ENCODE results near the gene DEFB123.

DEFB123 gene

DNA sequence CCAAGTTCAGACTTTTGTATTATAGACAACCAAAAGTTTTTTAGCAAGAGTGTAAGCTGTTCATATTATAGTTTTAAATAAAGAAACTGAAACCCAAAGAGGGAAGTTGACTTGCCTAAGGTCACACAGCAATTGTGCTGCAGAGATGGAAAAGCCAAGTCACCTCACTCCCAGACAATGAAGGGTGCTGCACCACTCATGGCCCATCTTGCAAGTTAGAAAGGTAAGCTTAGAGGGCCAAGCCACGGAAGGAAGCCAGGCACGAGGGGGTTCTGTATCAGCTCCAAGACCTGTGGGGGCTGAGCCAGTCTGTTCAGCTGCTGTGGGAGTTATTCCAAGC is 33.6 kb downstream of the DEFB123 start:
- DNase-seq (ENCODE audit: low read depth): no peak

DNA sequence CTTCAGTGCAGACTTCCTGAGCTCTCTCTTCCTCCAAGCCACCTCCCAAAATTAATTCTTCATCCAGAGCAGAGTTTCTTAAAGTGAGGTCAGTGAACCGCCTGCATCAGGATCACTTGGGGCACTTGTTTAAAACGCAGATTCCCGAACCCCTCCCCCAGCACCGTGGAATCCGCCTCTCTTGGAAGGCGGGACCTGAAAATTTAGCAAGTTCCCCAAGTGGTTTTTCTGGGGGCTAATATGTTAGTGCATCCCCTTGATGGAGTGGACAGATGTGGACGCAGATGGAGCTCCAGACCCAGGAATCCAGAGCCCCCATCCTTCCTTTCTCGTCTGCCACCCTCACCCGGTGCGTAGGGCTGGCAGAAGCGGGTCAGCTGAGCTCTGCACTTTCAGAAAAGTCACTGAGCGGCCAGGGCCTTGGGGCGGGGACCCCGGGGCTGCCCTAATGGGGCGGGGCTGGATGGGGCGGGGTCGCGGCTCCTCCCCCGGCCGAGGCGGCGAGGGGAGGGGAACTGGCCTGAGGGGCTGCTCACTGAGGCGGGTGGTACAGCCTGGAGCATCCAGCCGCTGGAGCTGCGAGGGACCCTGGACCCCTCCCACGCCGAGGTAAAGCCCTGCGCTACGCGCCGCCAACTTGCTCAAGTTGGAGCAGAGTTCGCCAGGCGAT is 34.5 kb downstream of the DEFB123 start, which contains the start of the genes DEFB124 and REM1:
Gene DEFB124 (minus strand): TSS at position 370 of the 670 bp plus-strand sequence. CDS start 2,114 bp downstream, outside the sequence.
Gene REM1 (plus strand): TSS at position 531 of the 670 bp plus-strand sequence. CDS start 1,158 bp downstream, outside the sequence.
- DNase-seq (ENCODE audit: low read depth): no peak

DNA sequence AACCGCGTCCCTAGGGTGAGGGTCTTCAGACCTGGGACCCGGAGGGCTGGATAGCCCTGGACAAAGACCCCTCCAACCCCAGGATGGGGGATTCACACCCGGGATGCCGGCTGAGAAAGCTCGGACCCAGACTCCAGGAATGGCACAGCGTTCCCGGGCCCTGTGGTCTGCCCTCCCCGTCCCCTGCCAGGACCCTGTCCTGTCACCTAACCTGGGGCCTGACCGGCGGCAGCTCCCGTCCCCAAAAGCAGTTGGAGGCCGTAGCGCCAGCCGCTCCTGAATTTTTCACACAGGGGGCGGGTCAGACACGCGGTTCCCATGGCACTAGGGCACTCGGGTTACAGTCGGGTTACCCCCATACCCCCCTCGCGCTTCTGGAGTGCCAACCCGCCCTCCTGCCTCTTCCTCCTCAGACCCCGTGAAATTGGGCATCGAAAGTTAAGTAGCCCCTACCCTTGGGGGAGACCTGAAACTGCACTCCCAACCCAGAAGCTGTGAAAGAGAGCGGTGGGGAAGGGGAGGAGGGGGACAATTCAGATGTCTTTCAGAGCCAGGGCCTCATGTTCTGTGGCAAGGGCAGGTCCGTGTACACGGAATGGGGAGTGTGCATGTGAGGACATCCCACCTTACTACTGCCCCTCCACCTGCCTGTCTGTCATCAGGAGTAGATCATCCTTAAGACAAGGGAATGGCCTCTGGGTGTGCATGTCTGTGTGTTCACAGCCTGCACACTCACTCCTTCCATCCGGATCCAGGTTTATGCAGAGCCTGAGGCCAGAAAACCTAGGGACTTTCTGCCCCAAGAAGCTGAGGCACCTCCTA is 35.3 kb downstream of the DEFB123 start:
- DNase-seq (ENCODE audit: low read depth): no peak

DNA sequence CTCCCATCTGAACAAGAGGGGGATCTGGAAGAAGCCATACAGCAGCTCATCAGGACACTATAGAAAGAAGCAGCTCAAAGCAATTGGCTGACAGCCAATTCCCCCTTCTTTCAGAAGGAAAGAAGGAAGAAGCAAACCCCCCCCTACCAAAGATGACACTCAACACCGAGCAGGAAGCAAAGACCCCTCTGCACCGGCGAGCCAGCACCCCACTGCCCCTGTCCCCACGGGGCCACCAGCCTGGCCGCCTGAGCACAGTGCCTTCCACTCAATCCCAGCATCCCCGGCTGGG is 35.8 kb downstream of the DEFB123 start:
- no peak for DNase-seq (ENCODE audit: low read depth)

DNA sequence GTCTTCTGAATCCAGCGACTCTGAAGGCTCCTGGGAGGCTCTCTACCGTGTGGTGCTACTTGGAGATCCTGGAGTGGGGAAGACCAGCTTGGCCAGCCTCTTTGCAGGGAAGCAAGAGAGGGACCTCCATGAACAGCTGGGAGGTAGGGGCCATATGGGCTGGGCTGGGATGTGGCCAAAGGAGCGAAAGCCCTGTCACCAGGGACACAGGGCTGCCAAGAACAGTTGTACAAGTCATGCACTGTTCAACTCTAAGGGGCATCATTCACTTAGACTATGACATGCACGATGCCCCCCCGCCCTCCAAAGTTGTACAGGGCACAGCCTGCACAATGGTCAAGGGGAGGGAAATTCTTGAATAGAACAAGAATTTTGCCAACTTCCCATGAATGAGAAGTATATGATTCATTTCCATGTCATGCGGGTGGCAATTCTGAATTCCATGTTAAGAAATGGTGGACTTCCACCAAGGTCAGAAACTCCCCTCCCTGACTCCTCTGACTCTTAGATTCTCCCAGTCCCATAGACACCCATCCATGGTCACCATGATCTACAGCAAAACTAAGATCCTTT is 36.3 kb downstream of the DEFB123 start:
- DNase-seq (ENCODE audit: low read depth): no peak

DNA sequence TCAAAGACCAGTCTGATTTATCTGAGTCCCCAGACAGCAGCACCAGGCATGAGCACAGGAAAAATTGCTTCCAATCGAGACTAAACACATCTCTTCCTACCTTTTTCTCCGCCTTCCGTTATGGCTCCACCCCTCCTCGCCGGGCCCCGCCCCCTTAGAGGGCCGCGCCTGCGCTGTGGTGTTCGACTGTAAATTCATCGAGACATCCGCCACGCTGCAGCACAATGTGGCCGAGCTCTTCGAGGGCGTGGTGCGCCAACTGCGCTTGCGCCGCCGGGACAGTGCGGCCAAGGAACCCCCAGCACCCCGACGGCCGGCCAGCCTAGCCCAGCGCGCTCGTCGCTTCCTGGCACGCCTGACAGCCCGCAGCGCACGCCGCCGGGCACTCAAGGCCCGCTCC is 43.6 kb downstream of the DEFB123 start:
- no peak for DNase-seq (ENCODE audit: low read depth)

DNA sequence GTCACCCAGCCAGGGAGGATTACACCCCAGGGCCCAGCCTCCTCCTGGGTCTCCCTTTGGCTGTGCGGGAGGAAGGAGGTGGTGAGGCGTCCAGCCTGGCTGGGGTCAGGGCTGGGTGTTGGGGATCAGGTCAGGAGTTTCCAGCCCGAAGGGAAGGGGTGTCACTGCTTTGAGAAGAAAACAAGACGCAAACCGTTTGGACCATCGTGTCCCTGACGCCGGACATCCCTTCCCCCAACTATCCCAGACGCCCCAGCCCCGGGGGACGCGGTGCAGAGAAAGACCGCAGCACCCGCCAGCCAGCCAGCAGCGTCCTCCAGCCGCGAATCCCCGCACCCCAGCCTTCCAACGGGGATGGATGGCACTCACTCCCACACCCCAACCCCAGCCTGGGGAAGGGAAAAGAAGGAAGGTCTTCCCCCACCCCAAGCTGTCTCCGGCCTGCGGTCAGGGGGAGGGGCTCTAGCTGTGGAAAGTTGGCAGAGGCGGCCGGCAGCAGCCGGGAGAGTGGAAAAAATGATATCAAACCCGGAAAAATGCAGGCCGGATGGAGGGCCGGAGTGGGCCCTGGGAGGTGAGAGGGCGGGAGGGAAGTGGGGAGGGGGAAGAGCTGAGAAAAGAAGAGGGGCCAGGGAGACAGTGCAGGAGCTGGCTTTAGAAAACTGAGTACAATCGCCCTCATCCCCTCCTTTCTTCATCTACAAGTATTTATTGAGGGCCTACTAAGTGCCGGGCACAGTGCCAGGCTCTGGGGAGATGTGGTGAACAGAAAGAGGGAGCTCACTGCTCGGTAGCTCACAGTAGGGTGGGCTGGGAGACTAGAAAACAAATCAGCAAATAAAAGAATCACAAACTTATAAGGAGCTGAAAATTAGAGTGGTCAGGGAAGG is 45.3 kb downstream of the DEFB123 start:
- no peak for DNase-seq (ENCODE audit: low read depth)

DNA sequence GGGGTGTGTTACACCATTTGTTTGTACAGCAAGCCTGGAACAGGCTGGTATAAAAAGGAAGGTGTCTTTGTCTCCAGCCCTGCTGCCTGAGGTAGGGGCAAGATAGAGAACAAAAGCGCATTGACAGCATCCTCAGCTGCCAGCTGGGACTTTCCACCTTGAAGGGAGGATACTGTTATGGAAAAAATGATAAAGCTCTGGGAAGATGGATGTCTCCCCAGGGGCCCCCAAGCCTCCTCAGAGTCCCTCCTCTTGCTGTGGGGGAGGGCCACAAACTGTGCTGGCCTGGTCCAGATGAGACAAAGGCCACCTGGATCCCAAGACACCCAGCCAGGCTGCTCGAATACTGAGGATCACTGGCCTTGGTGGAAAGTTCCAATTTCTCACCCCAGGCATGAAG is 47.7 kb downstream of the DEFB123 start:
- no peak for DNase-seq (ENCODE audit: low read depth)

DNA sequence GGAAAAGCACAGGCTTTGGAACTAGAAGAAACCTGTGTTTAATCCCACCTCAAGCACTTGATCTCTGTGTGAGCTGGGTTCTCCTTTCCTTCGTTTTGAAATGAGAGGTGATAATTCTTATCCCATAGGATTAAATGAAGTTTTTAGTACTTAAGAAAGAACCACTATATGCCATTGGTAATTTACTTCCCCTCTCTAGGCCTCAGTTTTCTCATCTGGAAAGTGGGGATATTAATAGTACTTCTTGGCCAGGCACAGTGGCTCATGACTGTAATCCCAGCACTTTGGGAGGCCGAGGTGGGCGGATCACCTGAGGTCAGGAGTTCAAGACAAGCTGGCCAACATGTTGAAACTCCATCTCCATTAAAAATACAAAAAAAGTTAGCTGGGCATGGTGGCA is 48.7 kb downstream of the DEFB123 start:
- no peak for DNase-seq (ENCODE audit: low read depth)

DNA sequence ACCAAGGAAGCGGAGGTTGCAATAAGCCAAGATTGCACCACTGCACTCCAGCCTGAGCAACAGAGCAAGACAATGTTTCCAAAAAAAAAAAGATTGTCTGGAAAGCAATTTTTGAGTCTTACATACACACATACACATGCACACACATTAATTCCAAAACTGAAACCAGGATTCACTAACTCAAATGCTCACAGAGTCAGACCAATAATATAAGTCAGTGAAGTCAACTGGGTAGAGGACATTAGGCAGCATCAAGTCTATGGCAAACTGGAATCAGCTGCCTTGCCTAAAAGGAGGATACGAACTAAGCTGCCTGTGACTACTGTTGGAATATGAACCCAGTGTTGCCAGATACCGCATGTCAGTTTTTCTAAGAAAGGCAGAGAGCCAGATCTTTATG is 50.3 kb downstream of the DEFB123 start:
- DNase-seq (ENCODE audit: low read depth): no peak

DNA sequence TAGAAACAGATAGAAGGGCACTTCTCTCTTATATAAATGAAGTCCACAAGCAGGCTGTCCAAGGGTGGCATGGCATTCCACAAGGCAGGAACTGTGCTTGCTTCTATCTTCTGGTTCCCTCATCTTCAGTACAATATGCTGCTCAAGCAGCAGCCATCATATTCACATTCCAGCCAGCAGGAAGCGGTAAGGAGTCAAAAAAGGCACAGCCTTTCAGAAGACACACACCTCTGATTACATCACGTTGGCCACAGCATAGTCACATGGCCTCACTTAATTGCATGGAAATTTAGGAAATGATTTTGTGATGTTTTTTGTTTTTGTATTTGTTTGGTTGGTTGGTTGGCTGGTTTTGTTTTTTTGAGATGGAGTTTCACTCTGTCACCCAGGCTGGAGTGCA is 53.7 kb downstream of the DEFB123 start:
- no peak for DNase-seq (ENCODE audit: low read depth)

DNA sequence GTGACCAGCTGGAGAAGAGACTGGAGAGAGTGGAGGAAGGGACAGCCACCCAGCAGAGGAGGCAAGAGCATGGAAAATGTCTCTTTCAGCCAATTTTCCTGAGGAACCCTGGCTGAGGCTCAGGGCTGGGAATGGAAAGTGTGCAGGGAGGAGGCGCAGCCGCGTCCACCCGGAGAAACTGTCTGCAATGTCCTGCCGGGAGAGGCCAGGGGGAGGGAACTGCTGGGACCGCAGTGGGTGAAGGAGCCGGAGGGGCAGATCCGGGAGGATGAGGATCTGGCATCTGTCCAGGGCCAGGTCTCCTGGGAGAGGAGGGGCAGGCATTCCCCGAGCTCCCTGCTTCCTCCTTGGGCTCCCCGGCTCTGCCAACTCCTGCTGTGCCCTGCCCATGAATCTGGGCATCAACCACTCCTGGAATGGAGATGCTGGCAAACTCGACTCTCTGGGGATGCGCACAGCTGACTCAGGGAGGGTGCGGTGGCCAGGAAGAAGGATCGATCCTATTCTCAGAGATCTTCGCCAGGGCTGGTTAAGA is 56.4 kb downstream of the DEFB123 start:
- DNase-seq (ENCODE audit: low read depth): no peak

DNA sequence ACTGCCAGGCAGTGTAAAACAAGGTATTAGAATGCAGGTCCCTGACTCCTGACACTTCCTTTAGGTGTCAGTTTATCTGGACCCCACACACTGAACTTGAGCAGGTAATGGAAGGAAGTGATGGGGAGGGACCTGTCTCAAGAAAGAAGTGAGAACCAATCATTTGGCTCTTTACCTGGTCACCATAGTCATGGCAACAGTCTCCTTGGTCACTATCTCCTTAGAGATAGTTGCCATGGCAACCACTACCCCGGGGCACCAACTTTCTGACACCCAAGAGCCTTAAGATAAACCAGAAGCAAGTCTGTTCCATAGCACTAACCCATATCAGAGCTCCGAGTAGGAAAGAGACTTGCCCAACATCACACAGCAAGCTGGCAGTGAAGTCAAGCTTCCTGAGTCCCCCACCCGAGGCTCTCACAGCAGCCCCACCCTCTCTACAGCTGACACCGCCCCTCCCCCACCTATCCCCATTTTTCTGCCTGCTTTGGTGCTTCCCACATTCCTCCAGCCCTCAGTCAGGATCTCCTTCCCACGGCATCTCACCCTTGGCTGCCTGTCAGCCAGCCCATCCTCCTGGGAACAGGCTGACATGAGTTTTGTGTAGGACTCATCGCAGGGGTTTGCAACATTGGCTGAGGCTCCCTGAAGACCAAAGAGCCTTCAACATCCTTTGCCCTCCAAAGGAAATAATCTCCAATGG is 57.6 kb downstream of the DEFB123 start:
- DNase-seq (ENCODE audit: low read depth): no peak
